ENCODE data around the gene CCL24.

DNA sequence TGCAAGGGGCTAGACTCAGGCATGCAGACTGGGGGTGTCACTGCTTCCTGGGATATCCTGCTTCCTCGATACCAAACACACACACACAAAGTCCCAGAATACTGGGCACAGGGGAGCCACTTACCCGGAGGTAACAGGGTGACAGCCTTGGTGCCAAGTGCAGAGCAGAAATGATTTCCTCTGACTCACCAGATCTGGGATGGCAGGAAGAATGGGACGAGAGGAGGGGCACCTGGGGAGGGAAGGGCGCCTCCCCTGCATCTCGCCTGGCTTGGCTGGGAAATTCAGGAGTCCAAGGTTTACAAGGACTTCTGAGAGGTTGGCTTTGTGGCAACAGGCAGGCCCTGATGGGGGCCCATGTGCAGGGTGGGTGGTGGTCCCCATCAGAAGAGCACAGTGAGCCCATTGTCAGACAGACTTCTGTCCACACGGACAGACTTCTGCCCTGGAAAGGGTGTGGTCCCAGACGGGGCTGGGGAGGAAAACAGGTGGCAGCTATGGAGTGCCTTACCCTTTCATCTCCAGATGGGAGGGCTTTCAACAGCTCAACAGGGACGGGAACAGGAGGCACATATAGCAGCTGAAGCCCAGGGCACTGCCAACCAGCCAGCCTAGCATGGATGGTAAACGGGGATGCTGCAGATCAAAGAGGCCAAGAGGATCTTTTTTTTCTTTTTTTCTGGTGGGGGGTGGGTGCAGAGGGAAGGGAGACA is 9.7 kb upstream of the CCL24 start:
- TF ChIP-seq POLR2A (IDR thresholded peaks at IDR 0.05) (no peak), POLR2AphosphoS5 (IDR thresholded peaks at IDR 0.05) (peak in 2 of 3 donors; percentile 36 to 41)
- TF ChIP-seq, protein P1, sequence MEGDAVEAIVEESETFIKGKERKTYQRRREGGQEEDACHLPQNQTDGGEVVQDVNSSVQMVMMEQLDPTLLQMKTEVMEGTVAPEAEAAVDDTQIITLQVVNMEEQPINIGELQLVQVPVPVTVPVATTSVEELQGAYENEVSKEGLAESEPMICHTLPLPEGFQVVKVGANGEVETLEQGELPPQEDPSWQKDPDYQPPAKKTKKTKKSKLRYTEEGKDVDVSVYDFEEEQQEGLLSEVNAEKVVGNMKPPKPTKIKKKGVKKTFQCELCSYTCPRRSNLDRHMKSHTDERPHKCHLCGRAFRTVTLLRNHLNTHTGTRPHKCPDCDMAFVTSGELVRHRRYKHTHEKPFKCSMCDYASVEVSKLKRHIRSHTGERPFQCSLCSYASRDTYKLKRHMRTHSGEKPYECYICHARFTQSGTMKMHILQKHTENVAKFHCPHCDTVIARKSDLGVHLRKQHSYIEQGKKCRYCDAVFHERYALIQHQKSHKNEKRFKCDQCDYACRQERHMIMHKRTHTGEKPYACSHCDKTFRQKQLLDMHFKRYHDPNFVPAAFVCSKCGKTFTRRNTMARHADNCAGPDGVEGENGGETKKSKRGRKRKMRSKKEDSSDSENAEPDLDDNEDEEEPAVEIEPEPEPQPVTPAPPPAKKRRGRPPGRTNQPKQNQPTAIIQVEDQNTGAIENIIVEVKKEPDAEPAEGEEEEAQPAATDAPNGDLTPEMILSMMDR (IDR thresholded peaks at IDR 0.05) = no peak

Measured in transverse colon (tissue), 4 donors.